Smooth muscle cell (in vitro differentiated cells): Measurements from ENCODE around the gene BLCAP. TPM values are rescaled to one million over a fixed set of nuclear protein-coding genes. Genes with fewer than 3 reads are reported as not detected.

Experiments
- DNase-seq: peaks from one replicate; lab custom pipeline; 2025; ENCODE audit not compliant: unreplicated experiment; lab: John Stamatoyannopoulos, UW
- H2AFZ ChIP-seq: fragments of 200-600 bp; sonication (generic); 2 replicates; pipeline ENCODE4 v1.6.0; 2016; ENCODE audit warnings: antibody characterized with exemption, low read depth, mild to moderate bottlenecking
- H3F3A ChIP-seq: fragments of 200-600 bp; sonication (generic); 2 replicates; pipeline ENCODE4 v1.6.0; 2017; ENCODE audit warnings: antibody characterized with exemption, low read depth
- H3K27ac ChIP-seq: fragments of 200-600 bp; sonication (generic); 2 replicates; pipeline ENCODE4 v1.5.1; 2016; ENCODE audit warnings: low read depth, mild to moderate bottlenecking
- H3K27me3 ChIP-seq: fragments of 200-600 bp; sonication (generic); 2 replicates; pipeline ENCODE4 v1.6.1; 2016; ENCODE audit warnings: low read depth, mild to moderate bottlenecking
- H3K36me3 ChIP-seq: fragments of 200-600 bp; sonication (generic); 2 replicates; pipeline ENCODE4 v1.5.1; 2016; ENCODE audit warnings: low read depth
- H3K4me1 ChIP-seq: fragments of 200-600 bp; sonication (generic); 2 replicates; pipeline ENCODE4 v1.5.1; 2016; ENCODE audit warnings: low read depth
- H3K4me2 ChIP-seq: fragments of 200-600 bp; sonication (generic); 2 replicates; pipeline ENCODE4 v1.6.0; 2016; ENCODE audit warnings: mild to moderate bottlenecking
- H3K4me3 ChIP-seq: fragments of 200-600 bp; sonication (generic); 2 replicates; pipeline ENCODE4 v1.5.1; 2016; ENCODE audit warnings: mild to moderate bottlenecking
- H3K79me2 ChIP-seq: fragments of 200-600 bp; sonication (generic); 2 replicates; pipeline ENCODE4 v1.6.0; 2016; ENCODE audit warnings: low read depth, mild to moderate bottlenecking
- H3K9ac ChIP-seq: fragments of 200-600 bp; sonication (generic); 2 replicates; pipeline ENCODE4 v1.6.0; 2016; ENCODE audit warnings: low read depth
- H3K9me3 ChIP-seq: fragments of 200-600 bp; sonication (generic); replicated peaks from 2 replicates; pipeline ENCODE4 v1.5.1; 2016; ENCODE audit warnings: low read depth
- H4K20me1 ChIP-seq: fragments of 200-600 bp; sonication (generic); 2 replicates; pipeline ENCODE4 v1.6.0; 2016; ENCODE audit warnings: low read depth
- WGBS: methylation state at CpG from one replicate; pipeline ENCODE4 v1.1.7; 2016; ENCODE audit warnings: low lambda C conversion rate; 5-methylcytosine and 5-hydroxymethylcytosine counted together
- polyA plus RNA-seq: library from polyadenylated mRNA; unstranded; fragments of >200 nt; fragmentation: Nextera tagmentation; extraction: Ambion mirVana; gene quantifications from 2 replicates; pipeline ENCODE4 v1.2.1, GENCODE V29; 2016
- total RNA-seq: library from RNA; depleted of rRNA; stranded (reverse); fragments of >200 nt; gene quantifications from 2 replicates; pipeline ENCODE4 v1.2.3, GENCODE V29; 2014
- TF ChIP-seq, protein P1 (sequence below): fragments of 200-600 bp; sonication (generic); IDR thresholded peaks from 2 replicates; pipeline ENCODE4 v1.5.1; 2017; ENCODE audit warnings: borderline replicate concordance, mild to moderate bottlenecking, antibody characterized with exemption; ENCODE audit not compliant: insufficient read depth, poor library complexity, severe bottlenecking

BLCAP gene
- total and polyA plus RNA-seq, 2 experiments from 2014 or later, result 34.2 to 45.9 TPM

DNA sequence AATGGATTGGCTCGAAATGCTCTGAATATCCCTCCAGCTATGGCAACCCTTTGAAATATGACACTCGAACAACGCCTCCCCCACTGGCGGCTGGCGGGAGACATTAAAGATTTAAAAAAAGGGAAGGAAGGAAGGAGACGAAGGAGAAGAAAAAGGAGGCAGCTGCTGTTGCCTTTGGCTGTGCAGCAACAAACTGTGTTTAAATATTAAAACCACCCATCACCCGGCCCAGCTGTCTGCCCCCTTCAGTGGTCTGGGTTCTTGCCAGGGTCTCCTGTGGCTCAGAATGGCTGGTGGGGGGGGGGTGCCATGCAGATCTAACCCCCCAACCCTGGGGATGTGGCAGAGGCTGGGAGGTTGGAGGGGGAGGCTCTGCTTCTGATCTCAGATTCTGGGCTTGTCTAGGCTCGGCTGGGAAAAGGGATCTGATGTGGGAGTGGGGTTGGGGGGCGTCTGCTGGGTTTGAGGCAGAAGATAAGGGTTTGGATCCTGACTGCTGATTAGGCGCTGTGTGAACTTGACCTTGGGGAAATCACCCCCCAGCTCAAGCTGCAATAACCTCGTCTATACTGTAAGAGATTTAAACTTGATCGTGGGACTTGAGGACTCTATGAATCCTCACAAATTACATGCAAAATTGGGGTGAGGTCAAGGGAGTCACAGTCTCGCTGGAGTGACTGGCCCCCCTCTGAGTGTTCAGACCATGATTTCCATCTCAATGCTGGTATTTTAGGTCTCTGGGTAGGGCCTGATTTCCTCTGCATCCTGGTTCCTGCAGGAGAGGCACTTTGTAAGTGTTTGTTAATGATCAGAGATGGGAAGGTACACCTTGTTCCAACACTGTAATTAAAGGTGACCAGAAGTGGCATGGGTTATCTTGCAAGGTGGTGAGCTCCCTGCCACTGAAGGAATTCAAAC, 40.3 kb upstream of the BLCAP start:
- no peaks in the 10 kb centered on the region for H3F3A ChIP-seq
- peaks cover 20% of the 10 kb centered on the region for H3K4me1 ChIP-seq
- WGBS, result 9% methylated on average over 13 of the region's 13 CpGs
- peak overlapping the region; percentile 24 for H3K4me3 ChIP-seq
- no peaks in the 10 kb centered on the region for H3K36me3 ChIP-seq
- H3K9me3 ChIP-seq, result no peaks in the 10 kb centered on the region
- no peaks in the 10 kb centered on the region for H4K20me1 ChIP-seq
- DNase-seq, result no peak
- no peak overlapping the region for H3K9ac ChIP-seq
- peak overlapping the region; percentile 82 for H3K4me2 ChIP-seq
- H3K79me2 ChIP-seq, result no peaks in the 10 kb centered on the region
- no peaks in the 10 kb centered on the region for H3K27me3 ChIP-seq
- H2AFZ ChIP-seq, result no peak overlapping the region
- TF ChIP-seq, protein P1, sequence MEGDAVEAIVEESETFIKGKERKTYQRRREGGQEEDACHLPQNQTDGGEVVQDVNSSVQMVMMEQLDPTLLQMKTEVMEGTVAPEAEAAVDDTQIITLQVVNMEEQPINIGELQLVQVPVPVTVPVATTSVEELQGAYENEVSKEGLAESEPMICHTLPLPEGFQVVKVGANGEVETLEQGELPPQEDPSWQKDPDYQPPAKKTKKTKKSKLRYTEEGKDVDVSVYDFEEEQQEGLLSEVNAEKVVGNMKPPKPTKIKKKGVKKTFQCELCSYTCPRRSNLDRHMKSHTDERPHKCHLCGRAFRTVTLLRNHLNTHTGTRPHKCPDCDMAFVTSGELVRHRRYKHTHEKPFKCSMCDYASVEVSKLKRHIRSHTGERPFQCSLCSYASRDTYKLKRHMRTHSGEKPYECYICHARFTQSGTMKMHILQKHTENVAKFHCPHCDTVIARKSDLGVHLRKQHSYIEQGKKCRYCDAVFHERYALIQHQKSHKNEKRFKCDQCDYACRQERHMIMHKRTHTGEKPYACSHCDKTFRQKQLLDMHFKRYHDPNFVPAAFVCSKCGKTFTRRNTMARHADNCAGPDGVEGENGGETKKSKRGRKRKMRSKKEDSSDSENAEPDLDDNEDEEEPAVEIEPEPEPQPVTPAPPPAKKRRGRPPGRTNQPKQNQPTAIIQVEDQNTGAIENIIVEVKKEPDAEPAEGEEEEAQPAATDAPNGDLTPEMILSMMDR, result no peak
- H3K27ac ChIP-seq, result no peak overlapping the region

DNA sequence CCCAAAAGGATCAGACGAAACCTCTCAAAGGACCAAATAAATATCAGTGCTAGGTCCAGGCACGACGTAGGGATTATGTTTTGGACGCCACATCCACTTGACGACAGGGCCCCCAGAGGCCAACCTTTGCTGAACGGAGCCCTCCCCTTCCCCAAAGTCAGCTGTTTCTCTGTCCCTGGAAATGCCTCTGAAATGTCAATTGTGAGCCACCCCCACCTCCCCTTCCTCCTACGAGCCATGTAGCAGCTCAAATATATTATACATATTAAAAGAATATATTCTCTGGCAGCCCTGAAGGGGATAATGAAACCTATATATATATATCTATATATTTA, 39.6 kb upstream of the BLCAP start:
- H2AFZ ChIP-seq, result no peak overlapping the region
- H3K79me2 ChIP-seq, result no peaks in the 10 kb centered on the region
- peak overlapping the region; percentile 82 for H3K4me2 ChIP-seq
- WGBS, result 22% methylated on average over 7 of the region's 7 CpGs
- H3K9me3 ChIP-seq, result no peaks in the 10 kb centered on the region
- TF ChIP-seq, protein P1, result no peak
- peak overlapping the region; percentile 24 for H3K4me3 ChIP-seq
- DNase-seq, result no peak
- H3K9ac ChIP-seq, result no peak overlapping the region
- no peaks in the 10 kb centered on the region for H3F3A ChIP-seq
- no peak overlapping the region for H3K27ac ChIP-seq
- no peaks in the 10 kb centered on the region for H3K36me3 ChIP-seq
- H3K4me1 ChIP-seq, result peaks cover 20% of the 10 kb centered on the region
- H4K20me1 ChIP-seq, result no peaks in the 10 kb centered on the region
- H3K27me3 ChIP-seq, result no peaks in the 10 kb centered on the region

DNA sequence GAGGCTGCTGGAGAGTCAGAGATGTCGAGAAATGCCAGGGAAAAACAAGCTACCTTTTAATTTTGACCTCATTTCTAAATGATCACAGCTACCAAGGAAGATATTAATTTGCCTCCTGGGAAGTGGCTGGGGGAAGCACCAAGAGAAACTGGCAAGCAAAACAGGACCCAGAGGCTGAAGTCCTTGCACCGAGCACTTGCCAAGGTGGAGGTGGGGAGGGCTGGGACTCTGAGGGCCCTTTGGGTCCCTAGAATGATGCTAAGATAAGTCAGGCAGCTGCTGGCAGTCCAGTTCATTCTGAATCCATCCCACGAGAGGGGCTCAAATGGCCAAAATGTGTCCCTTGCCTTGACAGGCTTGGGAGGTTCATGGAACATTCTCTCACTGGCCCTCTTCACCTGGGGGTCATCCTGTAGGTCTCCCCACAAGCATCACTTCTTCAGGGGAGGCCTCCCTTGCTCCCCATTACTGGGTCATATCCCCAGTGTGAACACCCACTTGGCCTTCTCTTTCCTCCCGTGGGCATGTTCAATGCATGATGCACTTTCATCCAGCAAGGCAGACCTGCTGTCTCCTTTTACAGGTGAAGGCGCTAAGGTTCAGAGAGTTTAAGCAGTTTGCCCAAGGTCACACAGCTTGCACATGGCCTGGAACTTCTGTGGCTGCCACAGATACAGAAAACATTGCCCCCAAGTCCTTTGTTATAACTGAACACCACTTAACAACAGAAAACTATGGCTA, 39.1 kb upstream of the BLCAP start:
- no peaks in the 10 kb centered on the region for H3K9me3 ChIP-seq
- H3K4me1 ChIP-seq, result peaks cover 20% of the 10 kb centered on the region
- H2AFZ ChIP-seq, result no peak overlapping the region
- no peak overlapping the region for H3K4me2 ChIP-seq
- no peaks in the 10 kb centered on the region for H4K20me1 ChIP-seq
- no peak overlapping the region for H3K4me3 ChIP-seq
- H3K27ac ChIP-seq, result no peak overlapping the region
- TF ChIP-seq, protein P1, result no peak
- DNase-seq, result no peak
- no peaks in the 10 kb centered on the region for H3F3A ChIP-seq
- no peaks in the 10 kb centered on the region for H3K27me3 ChIP-seq
- no peaks in the 10 kb centered on the region for H3K79me2 ChIP-seq
- H3K36me3 ChIP-seq, result no peaks in the 10 kb centered on the region
- H3K9ac ChIP-seq, result no peak overlapping the region
- 75% methylated on average over 5 of the region's 5 CpGs for WGBS
